HG02885 (cell line): Measurements from ENCODE around the gene WSB1.
"Not testable (repeated sequence)": the region's sequence is repeated elsewhere in the genome, so short reads cannot be mapped to it uniquely, and the experiment has no call there.

Experiments used
- ATAC-seq: cut with Tn5 transposase; IDR thresholded peaks from one replicate; pipeline ENCODE4 v1.9.1; 2021; ENCODE audit warnings: mild to moderate bottlenecking; ENCODE audit not compliant: unreplicated experiment, poor library complexity

The WSB1 gene

DNA sequence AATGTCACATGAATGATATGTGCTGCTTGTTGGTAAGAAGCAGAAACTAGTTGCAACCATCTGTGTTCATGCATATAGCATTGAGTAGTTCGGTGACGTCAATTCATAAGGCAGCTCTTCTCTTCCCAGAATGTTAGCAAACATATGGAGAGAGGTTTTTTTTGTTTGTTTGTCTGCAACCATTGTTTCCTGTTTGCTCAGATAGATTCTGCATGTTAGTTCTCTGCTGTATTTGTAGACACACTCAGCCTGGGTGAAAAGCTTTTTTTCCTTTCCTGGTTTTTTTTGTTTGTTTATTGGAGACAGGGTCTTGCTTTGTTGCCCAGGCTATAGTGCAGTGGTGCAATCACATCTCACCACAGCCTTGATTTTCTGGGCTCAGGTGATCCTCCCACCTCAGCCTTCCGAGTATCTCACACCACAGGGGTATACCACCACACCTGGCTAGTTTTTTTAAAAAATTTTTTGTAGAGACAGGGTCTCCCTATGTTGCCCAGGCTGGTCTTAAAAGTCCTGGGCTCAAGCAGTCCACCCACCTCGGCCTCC lies 16.7 kb downstream of the WSB1 start:
- no peak for ATAC-seq

DNA sequence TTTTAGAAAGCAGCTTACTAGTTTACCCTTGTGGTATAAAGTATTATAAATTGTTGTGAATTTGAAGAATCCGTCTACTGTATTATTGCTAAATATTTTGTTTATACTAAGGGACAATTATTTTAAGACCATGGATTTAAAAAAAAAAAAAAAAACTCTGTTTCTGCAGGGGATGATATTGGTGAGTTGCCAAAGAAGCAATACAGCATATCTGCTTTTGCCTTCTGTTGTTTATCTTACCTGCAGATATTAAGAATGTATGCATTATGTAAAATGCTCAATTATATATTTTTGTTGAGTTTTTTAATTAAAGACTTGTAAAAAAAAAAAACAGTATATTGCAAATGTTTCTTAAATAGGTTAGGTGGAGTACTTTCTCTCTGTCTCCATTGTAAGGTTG lies 19.4 kb downstream of the WSB1 start:
- ATAC-seq = no peak

DNA sequence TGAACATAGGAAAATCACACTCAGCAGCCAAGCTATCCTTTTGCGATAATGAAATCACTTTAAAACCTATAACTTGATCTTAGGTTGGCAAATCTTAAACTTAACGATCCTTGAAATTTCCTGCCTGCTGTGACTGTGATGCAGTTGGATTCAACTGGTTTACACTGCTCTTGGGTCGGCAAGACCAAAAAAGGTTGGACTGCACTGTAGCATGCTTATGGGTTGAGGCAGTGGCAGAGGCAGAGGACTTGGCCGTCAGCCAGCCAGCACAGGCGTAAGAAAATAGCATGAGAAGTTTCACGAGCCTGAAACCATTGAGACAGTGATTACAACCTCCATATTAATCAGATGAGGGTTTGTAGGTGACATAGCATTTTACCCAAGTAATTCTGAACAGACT lies 21.4 kb downstream of the WSB1 start:
- ATAC-seq = no peak

DNA sequence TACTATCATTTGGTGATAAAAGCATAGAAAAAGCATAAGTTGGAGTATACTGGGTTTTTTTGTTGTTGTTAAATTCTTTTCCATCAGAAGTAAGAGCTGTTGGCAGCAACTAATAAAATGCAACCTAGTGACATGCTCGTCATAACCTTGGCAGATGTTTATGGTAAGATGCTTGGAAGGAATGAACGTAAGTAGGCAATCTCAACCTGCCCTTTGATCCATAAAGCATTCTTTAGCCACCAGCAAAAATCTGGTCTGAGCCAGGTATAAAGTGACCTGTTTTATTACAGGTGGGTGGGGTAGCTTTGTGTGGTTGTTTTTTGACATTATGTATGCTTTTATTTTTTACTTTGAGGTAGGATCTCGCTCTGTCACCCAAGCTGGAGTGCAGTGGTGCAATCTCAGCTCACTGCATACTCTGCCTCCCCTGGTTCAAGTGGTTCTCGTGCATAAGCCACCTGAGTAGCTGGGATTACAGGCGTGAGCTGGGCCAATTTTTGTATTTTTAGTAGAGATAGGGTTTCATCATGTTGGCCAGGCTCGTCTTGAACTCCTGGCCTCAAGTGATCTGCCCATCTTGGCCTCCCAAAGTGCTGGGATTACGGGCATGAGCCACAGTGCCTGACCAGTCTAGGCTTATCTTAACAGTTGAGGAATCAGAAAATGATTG lies 22.0 kb downstream of the WSB1 start:
- no peak for ATAC-seq

DNA sequence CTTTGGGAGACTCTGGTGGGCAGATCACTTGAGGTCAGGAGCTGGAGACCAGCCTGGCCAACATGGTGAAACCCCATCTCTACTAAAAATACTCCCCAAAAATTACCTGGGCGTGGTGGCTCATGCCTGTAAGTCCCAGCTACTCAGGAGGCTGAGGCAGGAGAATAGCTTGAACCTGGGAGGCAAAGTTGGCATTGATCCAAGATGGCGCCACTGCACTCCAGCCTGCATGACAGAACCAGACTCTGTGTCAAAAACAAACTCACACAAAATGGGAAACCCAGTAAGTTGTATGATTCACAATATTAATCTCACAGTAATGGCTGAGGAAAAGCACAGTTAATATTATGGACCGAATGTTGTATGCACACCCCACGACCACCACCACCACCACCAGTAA lies 24.3 kb downstream of the WSB1 start:
- no peak for ATAC-seq

DNA sequence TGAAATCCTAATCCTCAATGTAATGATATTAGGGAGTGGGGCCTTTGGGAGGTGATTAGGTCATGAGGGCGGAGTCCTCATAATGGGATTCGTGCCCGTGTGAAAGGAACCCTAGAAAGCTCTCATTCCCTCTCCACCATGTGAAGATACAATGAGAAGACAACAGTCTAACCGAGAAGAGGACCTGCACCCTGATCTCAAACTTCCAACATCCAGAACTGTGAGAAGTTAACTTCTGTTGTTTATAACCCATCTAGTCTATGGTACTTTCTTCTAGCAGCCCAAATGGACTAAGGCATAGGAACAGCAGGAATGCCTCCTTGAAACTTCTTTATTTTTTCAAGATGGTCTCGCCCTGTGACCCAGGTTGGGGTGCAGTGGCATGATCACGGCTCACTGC lies 24.7 kb downstream of the WSB1 start:
- no peak for ATAC-seq

DNA sequence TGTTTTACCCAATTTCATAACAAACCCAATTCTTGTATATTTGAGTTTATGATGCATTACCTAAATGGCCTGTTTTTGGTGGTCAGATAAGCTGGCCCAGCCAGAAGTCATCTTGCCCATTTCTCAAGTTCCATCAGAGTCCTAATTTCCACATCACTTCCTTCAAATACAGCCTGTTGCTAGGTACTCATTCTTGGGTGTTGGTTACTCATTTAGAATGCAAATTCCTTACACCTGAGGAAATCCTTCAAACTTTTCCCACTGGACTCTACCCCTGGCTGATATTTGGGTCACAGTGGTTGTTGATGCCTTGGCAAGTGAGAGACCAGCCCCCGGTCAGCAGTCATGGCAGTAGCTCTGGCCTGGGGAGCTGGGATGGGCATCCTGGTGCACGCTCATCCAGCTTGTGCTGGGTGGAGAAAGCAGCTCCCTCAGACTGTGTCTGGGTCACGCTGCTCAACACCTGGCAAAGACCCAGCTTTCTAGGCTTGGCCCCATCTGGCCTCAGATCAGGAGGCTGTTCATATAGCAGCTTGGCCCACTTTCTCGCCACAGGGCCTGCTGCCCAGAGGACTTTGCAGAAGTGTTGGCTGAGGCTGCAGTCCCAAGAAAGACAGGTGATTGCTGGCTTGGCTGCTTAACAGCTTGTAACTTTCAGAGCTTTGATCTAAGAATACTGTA lies 25.8 kb downstream of the WSB1 start:
- no peak for ATAC-seq

DNA sequence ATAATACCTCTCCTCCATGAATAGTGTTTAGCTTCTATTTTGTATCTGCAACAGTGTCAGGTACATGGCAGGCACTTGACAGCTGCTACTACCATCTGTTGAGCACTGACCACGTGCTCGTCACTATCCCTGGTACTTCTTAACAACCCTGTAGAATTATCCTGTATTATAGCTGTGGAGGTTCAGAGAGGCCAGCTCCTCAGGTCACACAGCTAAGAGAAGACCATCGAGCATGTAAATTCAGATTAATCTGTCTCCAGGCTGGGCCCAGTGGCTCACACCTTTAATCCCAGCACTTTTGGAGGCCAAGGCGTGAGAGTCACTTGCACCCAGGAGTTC lies 26.3 kb downstream of the WSB1 start:
- no peak for ATAC-seq

DNA sequence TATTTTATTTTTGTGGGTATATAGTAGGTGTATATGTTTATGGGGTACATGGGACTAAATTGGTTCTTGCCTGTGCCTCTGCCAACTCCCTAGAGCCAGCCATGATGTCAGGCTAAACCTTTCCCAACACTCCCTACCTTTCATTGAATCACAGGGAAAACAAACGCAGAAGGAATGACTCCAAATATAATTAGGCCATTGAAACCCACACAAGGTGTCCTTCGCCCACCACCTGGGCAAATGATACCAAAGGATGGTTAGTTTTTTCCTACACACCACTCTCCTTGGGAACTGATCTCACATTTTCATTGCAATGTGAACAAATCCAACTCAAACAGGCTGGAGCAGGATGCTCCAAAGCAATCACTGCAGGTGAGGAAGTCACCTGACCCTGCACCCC lies 27.5 kb downstream of the WSB1 start:
- no peak for ATAC-seq

DNA sequence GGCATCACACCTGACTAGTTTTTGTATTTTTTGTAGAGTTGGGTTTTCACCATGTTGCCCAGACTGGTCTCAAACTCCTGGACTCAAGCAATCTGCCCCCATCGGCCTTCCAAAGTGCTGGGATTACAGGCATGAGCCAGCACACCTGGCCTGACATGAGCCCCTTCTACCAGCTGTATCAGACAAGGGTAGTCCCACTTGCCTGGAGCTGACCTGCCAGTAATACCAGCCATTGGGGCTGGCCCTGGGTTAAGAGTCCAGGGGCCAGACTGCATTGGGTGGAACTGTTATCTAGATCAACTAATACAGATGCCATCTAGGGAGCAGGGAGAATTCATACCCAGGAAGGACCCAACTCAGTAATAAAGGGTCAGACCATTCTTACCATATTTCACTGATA lies 28.1 kb downstream of the WSB1 start:
- no peak for ATAC-seq

DNA sequence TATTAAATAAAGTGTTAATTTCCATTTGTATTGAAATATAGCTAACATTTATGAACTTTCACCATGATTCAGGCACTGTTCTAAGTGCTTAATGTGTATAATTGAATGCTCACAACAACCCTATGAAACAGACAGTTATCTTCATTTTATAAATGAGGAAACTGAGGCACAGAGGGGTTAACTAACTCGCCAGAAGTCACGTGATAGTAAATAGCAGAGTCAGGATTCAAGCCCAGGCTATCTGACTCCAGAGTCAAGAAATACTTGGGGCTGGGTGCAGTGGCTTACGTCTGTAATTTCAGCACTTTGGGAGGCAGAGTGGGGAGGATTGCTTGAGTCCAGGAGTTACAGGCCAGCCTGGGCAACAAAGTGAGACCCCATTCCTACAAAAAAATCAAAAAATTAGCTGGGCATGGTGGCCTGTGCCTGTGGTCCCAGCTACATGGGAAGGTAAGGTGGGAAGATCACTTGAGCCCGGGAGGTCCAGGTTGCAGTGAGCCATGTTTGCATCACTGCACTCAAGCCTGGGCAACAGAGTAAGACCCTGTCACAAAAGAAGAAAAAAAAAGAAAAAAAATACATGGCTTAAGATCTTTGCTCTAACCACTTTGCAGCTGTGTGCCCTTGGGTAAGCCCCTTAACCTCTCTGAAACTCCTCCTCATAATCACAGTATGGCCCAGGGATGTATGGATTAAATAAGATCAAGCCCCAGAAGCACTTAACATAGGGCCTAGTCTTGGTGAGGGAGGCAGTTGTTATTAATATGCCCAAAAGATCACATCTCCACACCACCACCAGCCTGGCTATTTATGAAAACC lies 29.0 kb downstream of the WSB1 start:
- ATAC-seq = no peak

DNA sequence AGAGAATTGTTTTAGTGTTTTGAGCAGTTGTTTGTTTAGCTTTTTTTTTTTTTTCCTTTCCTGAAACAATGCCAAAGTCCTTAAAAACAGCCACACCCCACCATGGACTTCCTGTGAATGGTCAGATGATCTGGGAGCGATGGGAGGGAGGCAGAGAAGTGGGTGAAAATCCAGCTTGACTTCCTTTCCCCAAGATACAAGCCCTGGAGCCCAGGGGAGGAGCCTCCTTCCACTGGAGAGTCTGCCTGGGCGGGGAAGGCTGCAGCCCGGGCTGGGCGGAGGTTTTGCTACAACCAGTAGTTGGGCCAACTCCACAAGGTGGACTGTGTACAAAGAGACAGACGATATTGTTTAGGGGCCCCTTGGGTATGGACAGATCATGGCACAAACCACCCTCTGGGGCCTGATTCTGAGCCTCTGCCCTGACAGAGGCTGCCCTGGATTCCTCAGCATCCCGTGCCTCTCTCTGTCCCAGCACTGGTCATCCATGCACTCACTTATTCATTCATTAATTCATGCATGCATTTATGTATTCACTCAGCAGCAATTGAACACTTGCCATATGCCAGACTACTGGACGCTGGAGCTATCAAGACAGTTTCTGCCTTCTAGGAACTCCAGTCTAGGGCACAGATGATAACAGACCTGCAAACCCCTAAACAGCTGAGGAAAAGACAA lies 29.8 kb downstream of the WSB1 start:
- ATAC-seq = no peak

DNA sequence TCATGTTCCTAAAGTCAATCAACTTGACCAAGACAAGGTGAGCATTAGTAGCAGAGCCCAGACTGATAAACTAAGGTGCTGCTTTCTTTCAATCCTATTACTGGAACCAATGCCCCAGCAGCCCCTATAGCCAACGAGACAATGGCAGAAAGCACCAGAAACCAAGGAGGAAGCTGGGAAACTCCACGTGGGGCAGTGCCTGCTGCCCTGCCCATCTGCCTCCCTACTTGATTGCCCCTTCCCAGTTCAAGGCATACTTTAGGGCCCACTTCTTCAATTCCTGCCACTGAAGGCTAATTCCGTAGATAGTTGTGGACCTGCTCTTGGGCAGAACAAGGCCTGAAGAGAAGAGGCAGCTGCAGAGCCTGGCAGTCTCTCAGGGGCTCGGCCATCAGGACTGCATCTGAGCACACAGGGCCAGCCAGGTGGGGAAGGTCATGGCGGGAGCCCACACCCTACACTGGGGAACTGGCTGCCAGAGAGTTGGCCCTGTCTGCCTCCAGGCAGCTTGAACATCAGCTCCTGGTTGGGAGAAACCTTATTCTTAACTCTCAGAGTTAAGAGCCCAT lies 30.9 kb downstream of the WSB1 start:
- no peak for ATAC-seq

DNA sequence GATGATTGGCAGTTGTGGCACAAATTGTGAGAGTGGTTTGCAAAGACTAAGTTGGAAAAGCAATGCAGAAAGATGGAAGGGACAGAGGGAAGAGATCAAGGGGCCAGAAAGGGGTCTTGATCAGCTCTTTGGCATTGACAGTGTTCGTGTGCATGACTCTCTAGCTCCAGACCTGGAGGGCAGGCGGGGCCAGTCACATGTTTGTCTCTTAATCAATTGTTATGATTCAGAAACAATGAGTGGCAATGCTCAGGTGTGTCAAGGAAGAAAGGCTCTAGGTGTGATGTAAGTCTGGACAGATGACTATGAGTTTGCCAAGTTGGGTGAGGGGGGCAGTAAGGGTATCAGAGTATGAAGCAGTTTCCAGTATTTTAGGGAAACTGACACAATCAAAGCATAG lies 32.1 kb downstream of the WSB1 start:
- ATAC-seq = no peak

DNA sequence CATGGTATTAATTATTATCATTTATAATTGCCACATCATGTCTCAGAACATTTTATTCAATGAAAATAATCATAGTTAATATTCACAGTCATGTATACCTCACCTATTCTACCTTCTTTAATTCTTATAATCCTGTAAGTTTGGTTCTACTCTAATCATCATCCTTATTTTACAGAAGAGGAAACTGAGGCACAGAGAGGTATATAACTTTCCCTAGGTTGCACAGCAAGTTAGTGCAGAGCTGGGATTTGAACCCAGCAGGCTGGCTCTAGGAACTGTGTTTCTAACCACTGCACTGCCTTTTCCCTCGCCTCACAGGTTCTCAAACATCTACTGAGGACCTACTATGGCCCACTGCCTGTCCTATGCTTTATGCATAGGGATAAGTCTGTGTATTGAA lies 32.7 kb downstream of the WSB1 start:
- no peak for ATAC-seq

DNA sequence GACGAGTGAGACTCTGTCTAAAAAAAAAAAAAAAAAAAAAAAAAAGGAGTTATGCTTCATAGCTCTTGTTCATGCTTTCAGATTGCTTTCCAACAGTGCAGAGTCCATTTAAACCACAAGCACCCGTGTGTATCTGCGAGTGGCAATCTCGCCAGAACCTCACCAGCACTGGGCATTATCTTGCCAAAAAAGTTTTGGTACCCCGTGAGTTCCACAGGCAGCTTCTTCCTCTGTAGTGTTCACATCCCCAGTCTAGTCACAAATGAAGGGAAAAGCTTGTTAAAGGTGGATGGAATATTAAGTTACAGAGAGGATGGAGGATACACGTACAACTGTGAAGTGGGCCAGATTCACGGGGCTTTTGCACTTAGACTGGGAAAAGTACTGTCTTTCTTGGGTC lies 33.5 kb downstream of the WSB1 start:
- no peak for ATAC-seq

DNA sequence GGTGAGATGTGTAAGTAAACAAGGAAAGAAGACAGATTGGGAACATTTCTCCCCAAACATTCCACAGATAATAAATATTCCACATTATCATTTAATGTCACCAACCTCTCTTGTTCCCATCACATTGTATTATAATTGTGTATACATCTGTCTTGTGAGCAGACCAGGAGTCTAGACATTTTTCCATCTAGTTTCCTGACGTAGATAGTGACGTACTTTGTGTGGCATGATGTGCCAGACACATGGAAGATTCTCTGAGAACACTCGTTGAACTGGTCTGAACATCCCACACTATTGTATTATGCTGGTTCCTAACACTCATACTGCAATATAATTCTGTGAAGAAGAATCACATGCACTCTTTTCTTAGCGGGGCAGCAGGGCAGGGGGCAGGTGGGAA lies 34.0 kb downstream of the WSB1 start:
- ATAC-seq = no peak

DNA sequence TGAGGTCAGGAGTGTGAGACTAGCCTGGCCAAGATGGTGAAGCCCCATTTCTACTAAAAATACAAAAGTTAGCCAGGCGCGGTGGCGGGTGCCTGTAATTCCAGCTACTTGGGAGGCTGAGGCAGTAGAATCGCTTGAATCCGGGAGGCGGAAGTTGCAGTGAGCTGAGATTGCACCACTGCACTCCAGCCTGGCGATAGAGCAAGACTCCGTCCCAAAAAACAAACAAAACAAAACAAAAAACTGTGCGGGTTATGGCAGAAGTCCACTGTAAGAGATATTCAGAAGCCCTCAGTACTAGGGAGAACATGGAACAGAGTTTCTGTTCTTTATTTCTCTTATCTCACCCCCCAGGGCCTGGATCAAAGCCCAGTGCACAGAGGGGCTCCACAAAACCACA lies 34.8 kb downstream of the WSB1 start:
- not testable (repeated sequence) for ATAC-seq

DNA sequence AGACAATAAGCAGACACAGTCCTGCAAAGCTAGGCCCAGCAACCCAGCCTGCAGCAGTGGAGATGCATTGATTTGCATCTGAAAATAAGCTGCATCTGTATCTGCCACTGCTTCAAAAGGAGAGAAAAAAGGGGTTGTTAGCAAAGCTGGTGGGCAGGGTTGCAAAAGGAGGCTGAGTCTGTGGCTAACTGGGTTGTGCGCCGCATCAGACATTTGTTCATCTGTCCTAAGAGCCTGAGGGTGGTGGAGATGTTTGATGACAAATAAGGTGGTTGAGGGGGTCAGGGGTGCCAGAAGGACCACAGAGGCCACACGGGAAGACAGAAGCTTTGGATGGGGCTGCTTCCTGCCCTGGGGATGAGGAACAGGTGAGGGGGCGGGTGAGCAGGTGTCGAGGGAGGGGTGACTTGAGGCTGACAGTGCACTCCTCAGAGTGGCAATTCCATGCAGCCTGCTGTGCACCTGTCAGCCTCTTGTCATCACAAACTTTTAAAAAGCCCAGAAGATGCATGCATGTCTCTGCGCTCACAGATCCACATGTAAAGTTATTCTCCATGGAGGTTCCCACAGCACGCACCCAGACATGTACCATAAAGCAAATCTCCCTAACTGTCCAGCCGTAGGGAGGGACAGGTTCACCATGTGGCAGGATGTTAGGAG lies 35.4 kb downstream of the WSB1 start:
- no peak for ATAC-seq

DNA sequence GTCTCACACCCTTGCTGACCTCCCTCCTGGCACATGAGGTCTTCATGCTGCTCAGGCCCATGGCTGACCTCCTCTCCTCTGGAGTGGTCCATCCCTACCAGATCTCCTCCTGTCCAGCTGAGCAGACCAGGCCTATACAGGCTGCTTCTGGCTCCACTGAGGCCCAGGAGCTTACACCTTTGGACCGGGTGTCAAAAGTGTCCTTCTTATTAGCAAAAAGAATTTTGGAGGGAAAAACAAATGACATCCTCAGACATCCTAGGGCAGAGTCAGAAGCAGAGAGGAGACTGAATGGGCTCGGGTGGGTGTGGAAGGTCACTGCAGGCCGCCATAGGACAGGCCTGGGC lies 38.1 kb downstream of the WSB1 start:
- ATAC-seq = no peak
